Measurements from ENCODE around the gene ZNF853. TPM values are rescaled to one million over a fixed set of nuclear protein-coding genes. Genes with fewer than 3 reads are reported as not detected.
"Not testable (repeated sequence)": the region's sequence is repeated elsewhere in the genome, so short reads cannot be mapped to it uniquely, and the experiment has no call there.

ZNF853 gene
- total RNA-seq, 3 donors from 2014 or later, result 5.8 to 11.7 (median 11.5) TPM

DNA sequence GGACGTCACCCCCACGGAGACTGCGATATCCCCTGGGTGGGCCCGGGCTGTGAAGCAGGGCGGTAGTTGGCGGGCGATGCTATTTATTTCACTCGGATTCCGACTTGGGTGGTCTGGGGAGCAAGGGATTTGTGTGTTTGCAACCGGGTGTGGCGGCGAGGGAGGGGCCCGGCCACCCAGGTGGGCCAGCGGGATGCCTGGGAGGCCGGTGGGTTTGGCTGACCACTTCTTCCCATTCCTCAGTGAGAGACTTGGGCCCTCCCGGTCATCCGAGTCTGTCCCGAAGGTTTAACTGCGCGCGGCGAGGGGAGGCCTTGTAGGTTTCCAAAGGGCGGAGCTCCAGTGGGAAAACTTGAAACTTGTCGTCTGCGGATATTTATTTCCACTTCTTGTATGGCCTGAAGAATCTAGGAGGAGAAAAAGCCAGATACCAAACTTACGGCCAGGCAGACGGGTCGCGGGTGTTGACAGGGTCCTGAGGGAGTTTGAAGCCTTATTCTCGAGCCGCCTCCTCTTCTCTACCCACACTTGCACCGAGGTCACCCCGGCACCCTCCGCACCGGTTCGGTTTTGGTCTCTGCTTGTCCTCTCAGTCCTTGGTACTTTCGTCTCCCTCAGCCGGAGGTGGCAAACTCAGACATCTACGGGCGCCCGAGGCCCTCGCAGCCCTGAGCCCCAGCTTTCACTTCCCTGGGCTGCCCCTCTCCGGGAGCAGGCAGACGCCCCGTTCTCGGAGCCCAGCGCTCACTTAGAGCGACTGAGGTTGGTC is 39.6 kb downstream of the ZNF853 start:
- no peaks in the 10 kb centered on the region for H3K4me1 ChIP-seq
- no peak for TF ChIP-seq POLR2A (IDR thresholded peaks at IDR 0.05)
- no peak for TF ChIP-seq POLR2AphosphoS5 (IDR thresholded peaks at IDR 0.05)
- TF ChIP-seq, protein P1, sequence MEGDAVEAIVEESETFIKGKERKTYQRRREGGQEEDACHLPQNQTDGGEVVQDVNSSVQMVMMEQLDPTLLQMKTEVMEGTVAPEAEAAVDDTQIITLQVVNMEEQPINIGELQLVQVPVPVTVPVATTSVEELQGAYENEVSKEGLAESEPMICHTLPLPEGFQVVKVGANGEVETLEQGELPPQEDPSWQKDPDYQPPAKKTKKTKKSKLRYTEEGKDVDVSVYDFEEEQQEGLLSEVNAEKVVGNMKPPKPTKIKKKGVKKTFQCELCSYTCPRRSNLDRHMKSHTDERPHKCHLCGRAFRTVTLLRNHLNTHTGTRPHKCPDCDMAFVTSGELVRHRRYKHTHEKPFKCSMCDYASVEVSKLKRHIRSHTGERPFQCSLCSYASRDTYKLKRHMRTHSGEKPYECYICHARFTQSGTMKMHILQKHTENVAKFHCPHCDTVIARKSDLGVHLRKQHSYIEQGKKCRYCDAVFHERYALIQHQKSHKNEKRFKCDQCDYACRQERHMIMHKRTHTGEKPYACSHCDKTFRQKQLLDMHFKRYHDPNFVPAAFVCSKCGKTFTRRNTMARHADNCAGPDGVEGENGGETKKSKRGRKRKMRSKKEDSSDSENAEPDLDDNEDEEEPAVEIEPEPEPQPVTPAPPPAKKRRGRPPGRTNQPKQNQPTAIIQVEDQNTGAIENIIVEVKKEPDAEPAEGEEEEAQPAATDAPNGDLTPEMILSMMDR (IDR thresholded peaks at IDR 0.05), result no peak
- H3K36me3 ChIP-seq, result peaks cover 22% of the 10 kb centered on the region
- peaks cover 6 to 15% of the 10 kb centered on the region in 2 donors for H3K9me3 ChIP-seq
- no peak for DNase-seq (ENCODE audit: low spot score in 2 of 2)
- no peak overlapping the region for H3K4me3 ChIP-seq
- intact Hi-C loops (cut with DNase I; ENCODE audit: low total_unique reads), result no loop called here
- no peak overlapping the region for H3K27ac ChIP-seq
- H3K27me3 ChIP-seq, result no peaks in the 10 kb centered on the region

DNA sequence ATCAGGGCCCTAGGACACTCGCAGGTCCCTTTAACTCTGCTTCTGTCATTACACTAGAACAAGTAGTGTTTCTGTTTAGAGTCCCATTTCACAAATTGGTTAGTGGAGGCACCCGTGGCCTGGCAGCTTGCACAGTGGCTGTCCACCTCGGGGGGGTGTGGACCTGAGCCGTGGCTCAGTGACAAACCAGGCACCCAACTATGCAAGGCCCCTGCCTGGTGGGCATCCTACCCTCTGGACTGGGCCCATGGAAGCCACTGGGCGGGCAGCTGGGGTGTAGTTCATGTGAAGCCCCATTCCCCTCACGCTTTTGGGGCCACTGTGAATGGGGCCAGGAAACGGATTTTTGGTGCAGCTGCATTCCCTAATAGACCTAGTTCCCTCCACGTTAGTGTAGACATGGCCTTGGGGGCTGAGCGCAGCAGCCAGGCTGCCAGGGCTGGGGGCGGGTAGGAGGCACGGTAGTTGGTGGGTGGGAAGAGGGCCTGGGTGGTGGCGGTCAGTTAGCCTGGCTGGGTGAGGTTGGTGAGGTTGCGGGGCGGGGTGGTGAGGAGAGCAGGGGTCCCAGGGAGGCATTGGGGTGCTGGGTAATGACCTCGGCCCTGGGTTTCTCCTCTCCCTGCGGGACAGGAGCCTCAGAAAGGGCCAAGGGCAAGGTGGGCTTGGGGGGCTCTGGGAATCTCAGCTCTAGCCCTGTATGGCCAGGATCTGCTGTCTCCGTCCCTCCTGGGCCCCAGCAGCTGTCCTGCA is 40.4 kb downstream of the ZNF853 start:
- Histone ChIP-seq H3K27me3 (no peaks in the 10 kb centered on the region), H3K4me1 (no peaks in the 10 kb centered on the region), H3K36me3 (peaks cover 22% of the 10 kb centered on the region), H3K27ac (no peak overlapping the region), H3K9me3 (peaks cover 6 to 15% of the 10 kb centered on the region in 2 donors), H3K4me3 (no peak overlapping the region)
- intact Hi-C loops (cut with DNase I; ENCODE audit: low total_unique reads), result no loop called here
- DNase-seq (ENCODE audit: low spot score in 2 of 2), result no peak
- TF ChIP-seq POLR2A (IDR thresholded peaks at IDR 0.05) (no peak), POLR2AphosphoS5 (IDR thresholded peaks at IDR 0.05) (no peak)
- TF ChIP-seq, protein P1 (IDR thresholded peaks at IDR 0.05), result no peak

GRCh38 chr7:6656413-6656812 is 41.0 kb downstream of the ZNF853 start:
- Histone ChIP-seq H3K9me3 (peaks cover 6 to 14% of the 10 kb centered on the region in 2 donors), H3K27me3 (no peaks in the 10 kb centered on the region), H3K36me3 (peaks cover 22% of the 10 kb centered on the region), H3K4me3 (no peak overlapping the region), H3K27ac (no peak overlapping the region), H3K4me1 (no peaks in the 10 kb centered on the region)
- intact Hi-C loops (cut with DNase I; ENCODE audit: low total_unique reads), result no loop called here
- DNase-seq (ENCODE audit: low spot score in 2 of 2), result no peak
- TF ChIP-seq, protein P1 (IDR thresholded peaks at IDR 0.05), result no peak
- TF ChIP-seq POLR2A (IDR thresholded peaks at IDR 0.05) (no peak), POLR2AphosphoS5 (IDR thresholded peaks at IDR 0.05) (no peak)

DNA sequence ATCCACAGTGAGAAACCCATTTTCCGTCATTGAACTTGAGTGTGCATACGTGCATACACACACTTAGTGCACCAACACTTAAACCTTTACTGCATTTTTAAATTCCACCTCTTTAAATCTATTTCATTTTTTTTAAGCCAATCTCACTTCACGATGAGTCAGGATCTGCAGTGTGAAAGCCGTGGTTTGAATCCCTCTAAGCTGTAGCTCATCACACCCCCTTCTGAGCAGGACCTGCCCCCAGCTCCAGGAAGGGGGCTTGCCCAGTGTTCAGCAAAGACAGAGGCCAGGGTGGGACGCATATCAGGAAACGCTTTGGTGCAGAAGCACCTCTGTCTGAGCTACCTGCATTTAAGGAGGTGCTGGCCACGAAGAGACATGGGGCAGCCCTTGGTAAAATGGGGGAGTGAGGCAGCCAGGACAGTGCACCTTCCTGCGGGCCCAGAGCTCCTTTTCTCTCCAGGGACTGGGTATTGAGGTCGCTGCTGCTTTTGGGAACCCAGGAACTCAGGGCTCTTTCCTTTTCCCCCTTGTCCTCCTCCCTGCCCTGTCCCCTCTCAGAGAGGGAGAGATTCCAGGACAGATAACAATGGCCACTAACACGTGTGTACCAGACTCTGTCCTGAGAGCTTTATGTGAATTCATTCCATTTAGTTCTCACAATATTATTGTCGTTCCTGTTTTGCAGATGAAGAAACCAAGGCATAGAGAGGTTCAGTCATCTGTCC is 43.4 kb downstream of the ZNF853 start:
- H3K27me3 ChIP-seq, result no peaks in the 10 kb centered on the region
- no peaks in the 10 kb centered on the region for H3K4me1 ChIP-seq
- no peak for DNase-seq (ENCODE audit: low spot score in 2 of 2)
- H3K27ac ChIP-seq, result no peak overlapping the region
- H3K36me3 ChIP-seq, result peaks cover 12% of the 10 kb centered on the region
- H3K4me3 ChIP-seq, result no peak overlapping the region
- intact Hi-C loops (cut with DNase I; ENCODE audit: low total_unique reads), result no loop called here
- H3K9me3 ChIP-seq, result no peaks in the 10 kb centered on the region
- TF ChIP-seq, protein P1 (IDR thresholded peaks at IDR 0.05), result no peak
- no peak for TF ChIP-seq POLR2A (IDR thresholded peaks at IDR 0.05)
- no peak for TF ChIP-seq POLR2AphosphoS5 (IDR thresholded peaks at IDR 0.05)

GRCh38 chr7:6670851-6671250 is 55.4 kb downstream of the ZNF853 start:
- DNase-seq (ENCODE audit: low spot score in 2 of 2); H3K36me3 ChIP-seq; H3K4me3 ChIP-seq; H3K27ac ChIP-seq; intact Hi-C loops (cut with DNase I; ENCODE audit: low total_unique reads); H3K27me3 ChIP-seq; H3K4me1 ChIP-seq: not testable (repeated sequence)
- H3K9me3 ChIP-seq, result peaks cover 58% of the 10 kb centered on the region in 2 donors

Other genes starting within 250 kb of the ZNF853 start
- gene RAC1, start 241.1 kb upstream of the ZNF853 start, total RNA-seq, result 100 to 1,000 TPM; 103 to 121 (median 121) TPM
- gene DAGLB, start 167.7 kb upstream of the ZNF853 start, total RNA-seq, result 10 to 100 TPM; 15.4 to 18.0 (median 17.6) TPM
- gene KDELR2, start 131.5 kb upstream of the ZNF853 start, total RNA-seq, result 100 to 1,000 TPM in 1 of 3 donors, 10 to 100 TPM in 2; 75.2 to 106 (median 81.7) TPM
- under 1 TPM in 2 of 3 donors, not detected in 1; 0.33 to 0.88 TPM for gene GRID2IP, start 64.1 kb upstream of the ZNF853 start, total RNA-seq
- gene ZDHHC4, start 38.2 kb upstream of the ZNF853 start, total RNA-seq, result 10 to 100 TPM; 43.2 to 60.6 (median 43.3) TPM
- gene INTS15, start 25.6 kb upstream of the ZNF853 start, total RNA-seq, result 10 to 100 TPM; 22.9 to 36.4 (median 28.2) TPM
- 10 to 100 TPM; 10.2 to 21.4 (median 21.3) TPM for gene ZNF316, start 21.7 kb downstream of the ZNF853 start, total RNA-seq
- 10 to 100 TPM; 20.6 to 43.0 (median 25.2) TPM for gene ZNF12, start 91.3 kb downstream of the ZNF853 start, total RNA-seq
- gene RSPH10B2, start 138.5 kb downstream of the ZNF853 start, total RNA-seq, result under 1 TPM in 1 of 3 donors, not detected in 2; 0.44 TPM
- gene CCZ1B, start 210.7 kb downstream of the ZNF853 start, total RNA-seq, result 10 to 100 TPM; 36.3 to 78.2 (median 69.8) TPM